ENCODE measurements around the gene NCOA3.

The NCOA3 gene

DNA sequence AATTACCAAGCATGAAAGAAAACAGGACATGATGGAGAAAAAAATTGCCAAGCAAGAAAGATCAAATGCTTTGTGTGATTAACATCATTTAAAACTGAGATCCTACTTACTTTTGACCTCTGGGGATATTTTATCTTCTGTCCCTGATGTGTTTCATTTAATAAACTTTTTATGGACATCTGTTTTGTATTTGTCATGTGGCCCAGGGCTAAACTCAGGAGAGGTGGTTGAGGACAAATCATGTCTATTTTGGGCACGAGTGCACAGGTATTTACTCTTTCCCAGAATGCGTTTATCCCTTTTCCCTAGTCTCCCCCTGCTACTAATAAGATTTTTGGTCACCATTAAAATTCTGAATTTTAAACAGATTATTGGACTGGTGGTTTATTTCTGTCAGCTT, 128.2 kb downstream of the NCOA3 start:
- DNase-seq (ENCODE audit: low read depth in 2 of 2): no peak

DNA sequence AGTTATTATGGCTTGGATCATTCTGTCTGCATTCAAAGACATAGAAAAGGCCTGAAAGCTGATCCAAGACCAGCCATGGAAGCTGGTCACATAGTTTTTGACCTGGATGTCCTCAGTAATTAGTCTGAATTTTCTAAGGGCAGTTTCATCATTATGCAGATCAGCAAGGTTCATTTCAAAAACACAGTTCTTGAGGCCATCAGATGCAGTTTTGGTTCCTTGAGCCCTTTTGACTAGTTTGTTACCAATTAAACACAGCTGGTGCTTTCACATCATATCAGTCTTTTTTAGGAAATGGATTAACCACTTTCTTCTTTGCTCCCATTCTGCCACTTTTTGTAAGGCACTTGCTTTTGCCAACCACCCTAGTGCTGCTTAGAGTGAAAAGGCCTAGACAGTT, 129.4 kb downstream of the NCOA3 start:
- no peak for DNase-seq (ENCODE audit: low read depth in 2 of 2)

DNA sequence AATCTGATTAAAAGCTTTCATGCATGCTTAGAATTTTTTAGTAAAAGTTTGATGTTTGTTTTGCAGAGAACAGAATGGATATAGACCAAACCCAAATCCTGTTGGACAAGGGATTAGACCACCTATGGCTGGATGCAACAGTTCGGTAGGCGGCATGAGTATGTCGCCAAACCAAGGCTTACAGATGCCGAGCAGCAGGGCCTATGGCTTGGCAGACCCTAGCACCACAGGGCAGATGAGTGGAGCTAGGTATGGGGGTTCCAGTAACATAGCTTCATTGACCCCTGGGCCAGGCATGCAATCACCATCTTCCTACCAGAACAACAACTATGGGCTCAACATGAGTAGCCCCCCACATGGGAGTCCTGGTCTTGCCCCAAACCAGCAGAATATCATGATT, 133.6 kb downstream of the NCOA3 start:
- DNase-seq (ENCODE audit: low read depth in 2 of 2): no peak

DNA sequence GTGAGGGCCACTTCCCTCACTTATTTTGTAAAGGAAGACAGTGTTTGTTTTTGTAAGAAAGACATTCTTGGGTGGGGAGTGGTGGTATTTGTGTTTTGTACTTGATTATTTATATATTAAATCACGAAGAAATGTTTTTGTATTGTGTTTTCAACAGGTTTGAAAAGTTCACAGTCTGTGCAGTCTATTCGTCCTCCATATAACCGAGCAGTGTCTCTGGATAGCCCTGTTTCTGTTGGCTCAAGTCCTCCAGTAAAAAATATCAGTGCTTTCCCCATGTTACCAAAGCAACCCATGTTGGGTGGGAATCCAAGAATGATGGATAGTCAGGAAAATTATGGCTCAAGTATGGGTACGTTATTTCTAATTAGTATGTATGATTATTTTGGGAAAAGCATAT, 137.2 kb downstream of the NCOA3 start:
- DNase-seq (ENCODE audit: low read depth in 2 of 2): no peak

DNA sequence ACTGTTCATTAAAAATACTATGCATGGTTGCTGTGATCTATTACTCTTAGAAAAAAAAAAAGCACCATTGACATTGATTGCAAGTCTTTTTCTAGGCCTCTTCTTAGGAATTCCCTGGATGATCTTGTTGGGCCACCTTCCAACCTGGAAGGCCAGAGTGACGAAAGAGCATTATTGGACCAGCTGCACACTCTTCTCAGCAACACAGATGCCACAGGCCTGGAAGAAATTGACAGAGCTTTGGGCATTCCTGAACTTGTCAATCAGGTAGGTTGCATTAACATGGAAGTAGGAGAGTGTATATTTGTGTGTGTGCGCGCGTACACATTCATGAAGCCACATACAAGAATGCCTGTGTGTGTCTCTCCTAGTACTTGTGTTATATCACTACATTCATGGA, 140.4 kb downstream of the NCOA3 start:
- DNase-seq (ENCODE audit: low read depth in 2 of 2): no peak

DNA sequence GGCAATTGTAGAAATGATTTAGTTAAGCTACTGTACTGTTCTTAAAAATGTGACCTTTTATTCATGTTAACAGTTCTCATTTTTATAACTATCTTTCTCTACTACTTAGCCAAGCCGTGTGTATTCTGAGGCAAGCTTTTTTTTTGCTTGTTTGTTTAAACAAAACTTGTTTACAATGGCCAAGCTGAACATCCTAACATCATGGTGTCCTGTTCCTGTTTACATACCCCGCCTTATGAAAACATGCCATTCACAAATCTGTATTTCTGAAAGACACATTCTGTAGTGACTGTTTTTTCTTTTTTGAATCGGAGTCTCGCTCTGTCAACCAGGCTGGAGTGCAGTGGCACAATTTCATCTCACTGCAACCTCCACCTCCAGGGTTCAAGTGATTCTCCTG, 140.9 kb downstream of the NCOA3 start:
- no peak for DNase-seq (ENCODE audit: low read depth in 2 of 2)

DNA sequence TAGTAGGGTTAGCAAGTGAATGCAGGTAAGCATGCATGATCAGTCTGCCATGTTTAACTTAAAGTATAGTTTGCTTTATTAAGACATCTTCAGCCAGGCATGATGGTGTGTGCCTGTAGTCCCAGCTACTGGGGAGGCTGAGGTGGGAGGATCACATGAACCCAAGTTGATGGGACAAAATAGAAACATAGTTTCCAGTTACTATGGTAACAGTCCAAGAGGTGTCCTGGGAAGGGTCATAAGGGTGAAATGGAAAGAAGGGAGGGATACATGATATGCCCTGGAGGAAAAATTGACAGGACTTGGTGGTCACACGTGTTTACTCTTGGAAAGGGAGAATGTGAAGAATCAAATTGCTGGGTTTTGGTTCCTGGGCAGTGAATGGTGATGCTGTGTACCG, 143.9 kb downstream of the NCOA3 start:
- no peak for DNase-seq (ENCODE audit: low read depth in 2 of 2)

DNA sequence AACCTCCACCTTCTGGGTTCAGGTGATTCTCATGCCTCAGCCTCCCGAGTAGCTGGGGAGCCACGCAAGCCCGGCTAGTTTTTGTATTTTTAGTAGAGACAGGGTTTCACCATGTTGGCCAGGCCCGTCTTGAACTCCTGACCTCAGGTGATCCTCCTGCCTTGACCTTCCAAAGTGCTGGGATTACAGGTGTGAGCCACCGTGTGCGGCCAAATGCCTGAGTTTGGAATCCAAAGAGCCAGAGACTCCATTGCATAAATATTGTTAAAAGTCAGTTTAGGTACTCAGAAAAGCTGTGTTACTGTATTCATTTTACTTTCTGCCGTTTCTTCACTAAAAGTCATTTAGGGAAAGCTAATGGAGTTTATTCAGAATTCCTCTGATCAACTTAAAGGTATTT, 146.3 kb downstream of the NCOA3 start:
- DNase-seq (ENCODE audit: low read depth in 2 of 2): no peak

DNA sequence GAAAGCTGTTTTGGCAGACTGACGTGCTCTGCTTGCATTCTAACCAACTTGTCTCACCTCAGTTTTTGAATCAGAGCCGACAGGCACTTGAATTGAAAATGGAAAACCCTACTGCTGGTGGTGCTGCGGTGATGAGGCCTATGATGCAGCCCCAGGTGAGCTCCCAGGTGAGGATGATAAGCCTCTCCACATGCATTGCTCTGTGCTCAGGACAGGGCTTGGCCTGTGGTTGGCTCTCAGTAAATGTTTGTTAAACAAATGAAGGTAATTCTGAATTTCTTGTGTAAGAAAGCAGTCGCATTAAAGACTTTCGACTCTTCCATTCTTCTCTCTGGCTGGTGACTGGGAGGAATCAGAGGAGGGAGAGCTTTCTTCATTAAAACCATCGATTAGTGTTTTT, 147.3 kb downstream of the NCOA3 start:
- no peak for DNase-seq (ENCODE audit: low read depth in 2 of 2)

DNA sequence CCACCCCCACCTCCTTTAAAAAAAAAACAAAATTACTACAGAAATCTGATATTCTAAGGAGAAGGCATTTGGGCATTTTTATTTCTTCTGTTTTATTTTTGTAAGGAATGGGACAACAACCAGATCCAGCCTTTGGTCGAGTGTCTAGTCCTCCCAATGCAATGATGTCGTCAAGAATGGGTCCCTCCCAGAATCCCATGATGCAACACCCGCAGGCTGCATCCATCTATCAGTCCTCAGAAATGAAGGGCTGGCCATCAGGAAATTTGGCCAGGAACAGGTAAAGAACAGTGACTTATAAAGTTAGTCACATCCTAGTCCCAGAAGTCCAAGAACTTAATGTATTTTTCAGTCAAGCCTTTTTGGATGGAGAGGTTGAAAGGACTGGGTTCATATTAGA, 150.6 kb downstream of the NCOA3 start:
- DNase-seq (ENCODE audit: low read depth in 2 of 2): no peak

DNA sequence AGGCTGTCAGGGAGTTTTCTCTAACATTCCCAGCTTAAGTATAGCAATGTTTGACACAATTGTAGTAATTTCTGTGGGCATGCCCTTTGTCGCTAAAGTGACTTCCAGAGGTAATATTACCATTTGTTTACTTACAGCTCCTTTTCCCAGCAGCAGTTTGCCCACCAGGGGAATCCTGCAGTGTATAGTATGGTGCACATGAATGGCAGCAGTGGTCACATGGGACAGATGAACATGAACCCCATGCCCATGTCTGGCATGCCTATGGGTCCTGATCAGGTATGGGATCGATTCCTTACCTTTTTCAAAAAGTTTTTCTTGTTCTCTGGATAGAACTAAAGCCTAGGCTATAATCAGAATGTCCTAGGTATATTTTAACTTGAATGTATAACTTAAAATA, 151.1 kb downstream of the NCOA3 start:
- DNase-seq (ENCODE audit: low read depth in 2 of 2): no peak

DNA sequence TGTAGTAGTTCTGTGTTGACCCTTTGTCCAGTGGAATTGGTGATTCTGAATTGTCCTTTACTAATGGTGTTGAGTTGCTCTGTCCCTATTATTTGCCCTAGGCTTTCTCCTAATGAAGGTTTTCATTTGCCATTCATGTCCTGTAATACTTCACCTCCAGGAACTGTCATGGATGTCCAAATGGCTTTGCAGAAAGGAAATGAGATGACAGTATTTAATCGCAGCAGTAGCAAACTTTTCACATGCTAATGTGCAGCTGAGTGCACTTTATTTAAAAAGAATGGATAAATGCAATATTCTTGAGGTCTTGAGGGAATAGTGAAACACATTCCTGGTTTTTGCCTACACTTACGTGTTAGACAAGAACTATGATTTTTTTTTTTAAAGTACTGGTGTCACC, 152.2 kb downstream of the NCOA3 start:
- no peak for DNase-seq (ENCODE audit: low read depth in 2 of 2)

DNA sequence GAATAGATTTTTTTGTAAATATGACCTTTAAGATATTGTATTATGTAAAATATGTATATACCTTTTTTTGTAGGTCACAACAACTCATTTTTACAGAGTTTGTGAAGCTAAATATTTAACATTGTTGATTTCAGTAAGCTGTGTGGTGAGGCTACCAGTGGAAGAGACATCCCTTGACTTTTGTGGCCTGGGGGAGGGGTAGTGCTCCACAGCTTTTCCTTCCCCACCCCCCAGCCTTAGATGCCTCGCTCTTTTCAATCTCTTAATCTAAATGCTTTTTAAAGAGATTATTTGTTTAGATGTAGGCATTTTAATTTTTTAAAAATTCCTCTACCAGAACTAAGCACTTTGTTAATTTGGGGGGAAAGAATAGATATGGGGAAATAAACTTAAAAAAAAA, 152.7 kb downstream of the NCOA3 start:
- no peak for DNase-seq (ENCODE audit: low read depth in 2 of 2)

DNA sequence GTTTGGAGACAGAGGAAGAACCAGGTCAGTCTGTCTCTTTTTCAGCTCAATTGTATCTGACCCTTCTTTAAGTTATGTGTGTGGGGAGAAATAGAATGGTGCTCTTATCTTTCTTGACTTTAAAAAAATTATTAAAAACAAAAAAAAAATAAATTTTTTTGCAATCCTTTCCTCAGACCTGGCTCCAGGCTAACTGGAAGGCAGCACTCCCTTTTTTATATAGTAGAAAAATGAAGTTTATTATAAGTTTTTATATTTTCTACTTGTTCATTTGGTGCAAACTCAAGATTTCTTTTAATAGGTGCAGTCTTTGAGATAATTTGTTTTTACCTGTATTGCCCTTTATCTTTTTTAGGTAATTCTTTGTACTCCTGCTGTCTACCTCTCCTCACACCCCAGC, 153.9 kb downstream of the NCOA3 start:
- no peak for DNase-seq (ENCODE audit: low read depth in 2 of 2)

DNA sequence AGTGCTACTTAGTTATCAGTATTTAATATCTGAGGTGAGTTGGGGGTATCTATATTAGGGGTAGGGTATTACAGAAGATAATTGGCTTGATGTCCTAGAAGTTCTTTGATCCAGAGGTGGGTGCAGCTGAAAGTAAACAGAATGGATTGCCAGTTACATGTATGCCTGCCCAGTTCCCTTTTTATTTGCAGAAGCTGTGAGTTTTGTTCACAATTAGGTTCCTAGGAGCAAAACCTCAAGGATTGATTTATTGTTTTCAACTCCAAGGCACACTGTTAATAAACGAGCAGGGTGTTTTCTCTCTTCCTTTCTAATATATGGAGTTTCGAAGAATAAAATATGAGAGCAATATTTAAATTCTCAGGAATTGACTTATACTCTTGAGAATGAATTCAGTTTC, 154.6 kb downstream of the NCOA3 start:
- DNase-seq (ENCODE audit: low read depth in 2 of 2): no peak

DNA sequence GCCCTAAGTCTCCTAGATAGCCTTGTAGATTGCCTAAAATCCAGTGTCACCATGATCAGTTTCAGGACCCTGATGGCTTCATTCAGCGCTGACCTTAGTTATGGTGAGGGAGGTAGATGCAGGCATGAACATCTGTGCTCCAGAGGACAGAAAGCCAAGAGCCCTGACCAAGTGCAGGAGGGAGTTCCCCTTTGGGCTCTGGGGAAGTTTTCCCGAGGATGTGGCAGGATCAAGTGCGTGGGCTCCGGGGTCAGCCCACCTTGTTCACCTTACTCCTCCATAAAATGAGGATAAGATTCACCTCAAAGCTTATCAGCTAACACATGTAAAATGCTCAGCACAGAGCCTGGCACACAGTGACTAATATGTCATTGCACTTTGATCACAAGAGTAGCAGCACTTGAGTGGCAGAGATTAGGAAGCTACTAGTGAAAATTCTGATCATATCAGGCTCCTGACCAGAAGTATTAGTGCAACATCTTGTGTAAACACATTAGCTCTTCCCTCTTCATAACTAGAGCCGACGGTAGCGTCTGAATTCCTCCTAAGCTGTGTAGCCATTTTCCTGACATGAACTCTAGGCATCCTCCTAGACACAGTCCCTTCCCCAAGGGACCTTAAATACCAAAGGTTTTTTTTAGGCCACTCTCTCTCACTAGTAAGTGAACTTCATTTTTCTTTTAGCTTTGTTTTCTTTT, 158.4 kb downstream of the NCOA3 start:
- no peak for DNase-seq (ENCODE audit: low read depth in 2 of 2)

DNA sequence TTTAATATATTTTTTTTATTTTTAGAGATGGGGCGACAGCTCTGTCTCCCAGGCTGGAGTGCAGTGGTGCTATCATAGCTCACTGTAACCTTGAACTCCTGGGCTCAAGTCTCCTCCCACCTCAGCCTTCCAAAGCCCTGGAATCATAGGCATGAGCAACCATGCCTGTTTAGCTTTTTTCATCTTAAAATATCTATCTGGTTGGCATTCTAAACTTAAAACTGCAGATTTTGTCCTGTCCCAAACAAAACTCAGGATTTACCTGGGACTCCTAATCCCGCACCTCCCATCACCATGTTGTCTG, 158.9 kb downstream of the NCOA3 start:
- DNase-seq (ENCODE audit: low read depth in 2 of 2): no peak

DNA sequence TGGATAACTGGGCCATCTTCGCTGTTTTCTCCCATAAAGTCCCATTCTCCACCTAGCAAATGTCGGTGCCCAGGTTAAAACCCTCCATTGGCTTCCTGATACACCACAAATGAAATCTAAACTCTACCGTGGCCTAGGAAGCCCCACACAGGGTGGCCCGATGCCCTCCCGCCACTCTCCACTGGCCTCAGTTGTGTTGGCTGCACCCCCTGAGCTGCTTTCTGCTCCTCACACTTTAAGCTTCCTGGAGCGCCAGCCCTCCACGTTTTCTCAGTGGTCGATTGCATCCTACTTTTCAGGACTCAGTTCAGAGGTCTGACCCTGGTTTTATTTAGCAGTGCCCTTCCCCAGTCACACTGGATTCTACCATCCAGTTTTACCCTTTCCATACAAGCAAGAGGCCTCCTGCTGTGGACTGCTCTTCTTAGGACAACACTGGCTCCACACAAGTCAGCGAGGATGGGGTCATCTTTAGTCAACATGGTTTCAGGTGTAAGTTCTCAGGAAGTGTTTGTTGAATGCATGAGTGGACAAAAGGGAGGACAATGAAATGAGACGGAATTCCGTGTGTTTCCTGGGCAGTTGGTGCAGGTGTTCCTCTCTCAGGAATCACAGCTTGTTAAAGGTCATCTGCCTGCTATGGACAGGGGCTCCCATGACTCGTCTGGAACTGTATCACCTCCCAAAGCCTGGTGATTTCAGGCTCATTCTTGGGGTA, 159.5 kb downstream of the NCOA3 start:
- DNase-seq (ENCODE audit: low read depth in 2 of 2): no peak

DNA sequence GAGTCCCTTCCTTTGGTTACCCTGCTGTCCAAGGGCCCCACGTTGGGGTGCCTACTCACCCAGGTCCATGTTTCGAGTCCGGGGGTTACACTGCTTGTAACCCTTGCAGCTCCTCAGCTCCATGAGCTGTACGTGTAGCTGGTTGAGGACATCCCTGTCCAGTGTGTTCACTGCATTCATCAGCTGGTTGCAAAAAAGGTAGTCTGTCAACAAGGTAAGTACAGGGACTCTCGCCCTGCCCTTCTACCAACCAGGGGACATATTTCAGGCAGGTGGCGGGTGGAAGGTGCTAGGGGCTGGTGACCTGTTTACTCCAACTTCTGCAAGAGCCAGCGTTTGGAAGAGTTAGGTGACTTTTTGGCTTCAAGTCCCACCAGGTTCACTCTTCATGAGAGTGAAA, 160.0 kb downstream of the NCOA3 start:
- no peak for DNase-seq (ENCODE audit: low read depth in 2 of 2)

DNA sequence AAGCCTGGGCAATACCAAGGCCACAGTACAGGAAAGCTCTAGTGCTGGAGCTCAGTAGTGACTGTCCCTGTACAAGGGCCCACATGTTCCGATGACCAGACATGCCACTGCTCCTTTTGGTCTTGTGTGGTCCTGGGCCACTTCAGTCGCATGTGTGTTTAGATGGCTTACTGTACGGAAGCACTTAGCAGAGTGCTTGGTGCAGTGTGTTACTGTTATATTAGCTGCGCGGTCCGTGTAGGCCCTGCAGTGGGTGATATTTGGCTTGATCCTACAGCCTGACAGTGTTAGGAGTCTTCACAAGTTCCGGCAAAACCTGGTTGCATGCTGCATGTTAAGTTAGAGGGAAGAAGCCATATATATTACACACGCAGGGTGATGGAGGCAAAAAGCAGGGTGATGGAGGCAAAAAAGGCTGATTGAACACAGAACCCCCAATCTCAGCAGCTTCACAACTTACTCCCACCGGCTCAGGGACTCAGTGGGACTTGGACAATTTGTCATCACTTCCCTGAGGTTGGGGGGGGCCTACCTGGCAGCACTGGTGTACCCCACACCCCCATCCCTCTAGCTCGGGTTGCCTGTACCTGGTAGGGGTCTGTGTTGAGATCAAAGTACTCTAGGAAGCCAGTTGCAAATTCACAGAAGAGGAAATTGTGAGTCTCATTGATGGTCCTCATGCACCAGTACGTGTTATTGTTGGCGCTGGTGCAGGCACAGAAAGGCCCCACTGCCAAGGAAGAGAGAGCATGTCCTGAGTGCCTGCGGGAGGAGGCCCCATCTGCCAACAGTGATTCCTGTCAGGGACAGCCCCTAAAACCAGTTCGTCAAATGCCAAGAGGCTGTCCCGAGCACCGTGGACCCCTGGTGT, 161.0 kb downstream of the NCOA3 start:
- DNase-seq (ENCODE audit: low read depth in 2 of 2): no peak

DNA sequence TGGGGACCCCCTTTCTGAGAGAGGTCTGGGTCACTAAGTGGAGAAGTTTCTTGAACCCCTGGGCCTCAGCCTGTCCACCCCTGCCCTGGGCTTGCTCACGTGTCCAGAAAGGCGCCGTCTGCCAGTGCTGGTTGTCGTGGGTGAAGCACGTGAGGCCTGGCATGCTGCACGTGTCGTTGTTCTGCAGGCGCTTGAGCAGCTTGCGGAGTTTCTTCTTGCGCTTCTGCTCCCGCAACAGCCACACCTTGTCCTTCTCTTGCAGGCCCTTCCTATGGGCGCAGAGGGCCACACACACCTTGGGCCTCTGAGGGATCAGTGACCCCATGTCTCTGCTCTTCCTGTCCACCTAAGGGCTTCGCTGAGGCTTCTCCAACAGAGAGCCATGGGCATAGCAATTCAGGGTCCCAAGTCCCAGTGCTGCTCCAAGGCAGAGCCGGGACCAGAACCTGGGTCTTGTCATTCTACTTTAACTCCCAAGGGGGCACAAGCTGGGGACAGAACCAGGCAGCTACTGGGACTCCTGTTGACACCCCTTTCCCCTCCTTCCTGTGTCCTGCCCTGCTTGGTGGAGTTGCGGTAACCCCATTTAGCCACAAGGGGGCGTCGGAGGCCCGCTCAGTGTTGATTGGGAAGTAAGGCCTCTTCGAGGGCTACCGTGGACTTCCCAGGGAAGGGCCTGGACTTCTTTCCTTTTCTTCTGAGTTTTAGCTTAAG, 161.8 kb downstream of the NCOA3 start:
- DNase-seq (ENCODE audit: low read depth in 2 of 2): peak; percentile 51 to 62

DNA sequence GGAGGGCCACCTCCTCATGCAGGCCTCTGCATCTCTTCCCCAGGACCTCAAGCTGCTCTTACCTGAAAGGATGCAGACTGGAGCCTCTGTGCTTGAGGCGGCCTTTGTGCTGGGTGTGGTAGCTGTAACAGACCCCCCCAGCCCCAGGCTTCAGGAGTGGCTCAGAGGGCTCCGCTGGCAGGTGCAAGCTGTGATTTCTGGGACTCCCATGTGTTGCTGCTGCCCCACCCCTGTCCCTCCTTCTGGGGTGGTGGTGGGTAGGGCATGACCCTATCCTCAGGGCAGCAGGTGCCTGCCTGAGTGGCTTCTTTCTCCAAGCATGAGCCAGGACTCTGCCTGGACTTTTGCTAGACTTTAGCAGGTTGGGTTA, 162.4 kb downstream of the NCOA3 start:
- no peak for DNase-seq (ENCODE audit: low read depth in 2 of 2)

Data from activated CD4-positive, alpha-beta T cell treated with anti-CD3 and anti-CD28 coated beads for 24 hours (primary cell).